ENCODE measurements around the gene ATMIN. TPM values are rescaled to one million over a fixed set of nuclear protein-coding genes. Genes with fewer than 3 reads are reported as not detected.

ATMIN gene
- total and polyA plus RNA-seq, 10 of the 15 experiments (the other 5 are each of a cell fraction or from before 2014, with no cell fraction given): 5.2 to 28.9 (median 18.3) TPM

GRCh38 chr16:81035398-81035974 lies at the start of gene ATMIN (continued):
- no peak for TF ChIP-seq ATF2 (IDR thresholded peaks at IDR 0.05; ENCODE audit: low read length)
- no peak for TF ChIP-seq BCL3 (IDR thresholded peaks at IDR 0.05; ENCODE audit: borderline replicate concordance, insufficient read depth, low read depth, low read length, poor library complexity, severe bottlenecking)

- Histone ChIP-seq H3K4me2 (ENCODE audit: control insufficient read depth, insufficient read depth) (no peak overlapping the region), H3K36me3 (ENCODE audit: control insufficient read depth in 2 of 2, insufficient read depth in 2 of 2, low read length in 1 of 2) (peaks cover 3 to 6% of the 10 kb centered on the region in 2 experiments; a peak in 2 of 4 replicates), H3K79me2 (ENCODE audit: control insufficient read depth, insufficient read depth, low read length) (peaks cover 8% of the 10 kb centered on the region), H3K4me1 (ENCODE audit: control insufficient read depth, insufficient read depth, low read length) (no peaks in the 10 kb centered on the region), H2AFZ (ENCODE audit: control insufficient read depth, low read depth, low read length) (no peak overlapping the region), H3K9ac (ENCODE audit: control insufficient read depth, insufficient read depth, low read length) (no peak overlapping the region), H4K20me1 (ENCODE audit: control insufficient read depth, insufficient read depth) (peaks cover 3% of the 10 kb centered on the region; the same call in 1 of the 2 replicates), H3K9me3 (replicated peaks; ENCODE audit: control insufficient read depth, insufficient read depth, low read length) (no peaks in the 10 kb centered on the region), H3K27me3 (replicated peaks in 1 of 2; ENCODE audit: control insufficient read depth in 2 of 2, insufficient read depth in 2 of 2, low read length in 1 of 2) (no peaks in the 10 kb centered on the region), H3K27ac (ENCODE audit: control insufficient read depth, insufficient read depth) (no peak overlapping the region), H3K4me3 (no peak overlapping the region)
- intact Hi-C loops (cut with micrococcal nuclease; ENCODE audit: unreplicated experiment): no loop called here
- FAIRE-seq (no peak), DNase-seq (ENCODE audit: low read depth, low spot score) (no peak), ATAC-seq (no peak)
- CTCF ChIA-PET: interaction anchor here (1.5 to 2.8 kb wide), 2 partner anchors 12 to 18 kb away, joined by 3 to 11 read pairs; no protein-coding TSS in a partner anchor
- in situ Hi-C loops (cut with MboI): no loop called here
- POLR2A ChIA-PET: interaction anchor here (1.0 to 1.5 kb wide), 3 partner anchors 11 to 17 kb away, joined by 3 to 7 read pairs (median 4); no protein-coding TSS in a partner anchor
- WGBS (ENCODE audit: insufficient coverage, insufficient replicate concordance, low lambda C conversion rate, missing lambda C conversion rate): 84% methylated on average over 2 of the region's 2 CpGs
- RAD21 ChIA-PET (ENCODE audit: unreplicated experiment): no interaction called here
- SMC1A ChIA-PET (ENCODE audit: uncharacterized antibody, unreplicated experiment): interaction anchor here (1.3 to 1.5 kb wide), 2 partner anchors 8 to 10 kb away, joined by 3 to 4 read pairs; no protein-coding TSS in a partner anchor
- TF ChIP-seq ELK1 (IDR thresholded peaks at IDR 0.05; ENCODE audit: low read depth, low read length) (no peak), ATF3 (IDR thresholded peaks at IDR 0.05; ENCODE audit: borderline replicate concordance, extremely low read depth, low read depth, low read length) (no peak), FOXK2 (IDR thresholded peaks at IDR 0.05) (no peak), RELB (IDR thresholded peaks at IDR 0.05; ENCODE audit: low read depth) (no peak), POU2F2 (IDR thresholded peaks at IDR 0.05; ENCODE audit: borderline replicate concordance, low read depth, low read length) (no peak), SMAD1 (IDR thresholded peaks at IDR 0.05; ENCODE audit: low read depth, partially characterized antibody) (no peak), CBFB (IDR thresholded peaks at IDR 0.05; ENCODE audit: low read depth) (no peak), MLLT1 (IDR thresholded peaks at IDR 0.05) (no peak)
- no TSS peak for BruUV-seq (replicated peaks)
These were observed 49.1 kb upstream of the ATMIN start for GRCh38 chr16:80986557-80986956.
